ENCODE results near the gene CGNL1.

Gene CGNL1

DNA sequence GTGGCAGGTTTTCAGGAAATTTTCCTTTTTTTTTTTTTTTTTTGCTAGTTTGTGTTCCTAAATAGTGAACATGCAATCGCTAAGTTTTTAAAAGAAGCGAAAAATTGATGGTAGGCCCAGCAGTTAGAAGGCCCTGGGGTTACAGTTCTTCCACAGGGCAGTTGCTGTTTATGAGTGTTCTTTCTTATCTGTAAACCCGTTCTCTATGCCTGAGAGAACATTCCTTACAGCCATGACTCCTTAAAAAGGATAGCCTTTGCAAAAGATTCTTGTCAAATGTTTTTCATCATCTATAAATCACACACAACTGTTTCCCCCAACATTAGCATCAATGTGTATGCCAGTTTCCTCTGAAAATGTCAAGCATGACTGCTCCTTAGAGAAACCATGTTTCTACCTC lies 191.6 kb downstream of the CGNL1 start:
- TF ChIP-seq EZH2phosphoT487 (IDR thresholded peaks at IDR 0.05; ENCODE audit: low read depth), result no peak
- TF ChIP-seq, protein P1, sequence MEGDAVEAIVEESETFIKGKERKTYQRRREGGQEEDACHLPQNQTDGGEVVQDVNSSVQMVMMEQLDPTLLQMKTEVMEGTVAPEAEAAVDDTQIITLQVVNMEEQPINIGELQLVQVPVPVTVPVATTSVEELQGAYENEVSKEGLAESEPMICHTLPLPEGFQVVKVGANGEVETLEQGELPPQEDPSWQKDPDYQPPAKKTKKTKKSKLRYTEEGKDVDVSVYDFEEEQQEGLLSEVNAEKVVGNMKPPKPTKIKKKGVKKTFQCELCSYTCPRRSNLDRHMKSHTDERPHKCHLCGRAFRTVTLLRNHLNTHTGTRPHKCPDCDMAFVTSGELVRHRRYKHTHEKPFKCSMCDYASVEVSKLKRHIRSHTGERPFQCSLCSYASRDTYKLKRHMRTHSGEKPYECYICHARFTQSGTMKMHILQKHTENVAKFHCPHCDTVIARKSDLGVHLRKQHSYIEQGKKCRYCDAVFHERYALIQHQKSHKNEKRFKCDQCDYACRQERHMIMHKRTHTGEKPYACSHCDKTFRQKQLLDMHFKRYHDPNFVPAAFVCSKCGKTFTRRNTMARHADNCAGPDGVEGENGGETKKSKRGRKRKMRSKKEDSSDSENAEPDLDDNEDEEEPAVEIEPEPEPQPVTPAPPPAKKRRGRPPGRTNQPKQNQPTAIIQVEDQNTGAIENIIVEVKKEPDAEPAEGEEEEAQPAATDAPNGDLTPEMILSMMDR (IDR thresholded peaks at IDR 0.05; ENCODE audit: low read depth, low read length), result no peak
- H3K9ac ChIP-seq (ENCODE audit: low read length), result no peak overlapping the region
- H3K27me3 ChIP-seq (ENCODE audit: low read depth, low read length), result no peaks in the 10 kb centered on the region
- H3K36me3 ChIP-seq (replicated peaks; ENCODE audit: low read depth, low read length), result no peaks in the 10 kb centered on the region
- peak overlapping the region; percentile 31 for H3K4me2 ChIP-seq (ENCODE audit: low read length)
- H3K27ac ChIP-seq (ENCODE audit: low read length), result no peak overlapping the region
- H3K4me1 ChIP-seq (ENCODE audit: low read length), result peaks cover 49% of the 10 kb centered on the region
- H3K9me3 ChIP-seq (ENCODE audit: insufficient read depth, low read length), result no peaks in the 10 kb centered on the region
- H3K79me2 ChIP-seq (ENCODE audit: low read length), result no peaks in the 10 kb centered on the region
- H4K20me1 ChIP-seq (ENCODE audit: insufficient read depth, low read length), result no peaks in the 10 kb centered on the region
- H3K4me3 ChIP-seq (ENCODE audit: low read length), result no peak overlapping the region
- H2AFZ ChIP-seq (ENCODE audit: low read depth, low read length), result no peak overlapping the region

DNA sequence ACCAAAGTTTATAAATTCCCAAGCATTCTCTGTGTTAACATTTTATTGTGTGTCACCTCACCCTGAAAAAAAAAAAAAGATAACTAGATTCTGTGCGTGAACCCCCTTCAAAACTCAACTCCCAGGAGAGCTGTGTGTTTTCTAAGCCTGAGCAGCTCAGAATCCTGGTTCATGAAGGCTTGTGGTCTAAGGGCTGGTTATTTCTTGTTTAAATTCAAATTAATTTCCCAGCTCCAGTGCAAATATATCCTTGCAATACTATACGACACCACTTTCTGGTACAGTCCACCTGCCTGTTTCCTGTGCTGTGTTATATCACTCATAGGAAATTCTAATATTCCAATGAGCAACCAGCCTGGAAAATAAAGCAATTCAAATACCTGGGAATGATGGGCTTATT lies 192.0 kb downstream of the CGNL1 start:
- peak overlapping the region; percentile 31 for H3K4me2 ChIP-seq (ENCODE audit: low read length)
- no peak overlapping the region for H3K9ac ChIP-seq (ENCODE audit: low read length)
- no peaks in the 10 kb centered on the region for H3K27me3 ChIP-seq (ENCODE audit: low read depth, low read length)
- no peaks in the 10 kb centered on the region for H3K9me3 ChIP-seq (ENCODE audit: insufficient read depth, low read length)
- H3K27ac ChIP-seq (ENCODE audit: low read length), result no peak overlapping the region
- H3K79me2 ChIP-seq (ENCODE audit: low read length), result no peaks in the 10 kb centered on the region
- H3K4me3 ChIP-seq (ENCODE audit: low read length), result no peak overlapping the region
- no peak for TF ChIP-seq EZH2phosphoT487 (IDR thresholded peaks at IDR 0.05; ENCODE audit: low read depth)
- TF ChIP-seq, protein P1 (IDR thresholded peaks at IDR 0.05; ENCODE audit: low read depth, low read length), result no peak
- H3K4me1 ChIP-seq (ENCODE audit: low read length), result peaks cover 45% of the 10 kb centered on the region
- H4K20me1 ChIP-seq (ENCODE audit: insufficient read depth, low read length), result no peaks in the 10 kb centered on the region
- no peak overlapping the region for H2AFZ ChIP-seq (ENCODE audit: low read depth, low read length)
- no peaks in the 10 kb centered on the region for H3K36me3 ChIP-seq (replicated peaks; ENCODE audit: low read depth, low read length)

DNA sequence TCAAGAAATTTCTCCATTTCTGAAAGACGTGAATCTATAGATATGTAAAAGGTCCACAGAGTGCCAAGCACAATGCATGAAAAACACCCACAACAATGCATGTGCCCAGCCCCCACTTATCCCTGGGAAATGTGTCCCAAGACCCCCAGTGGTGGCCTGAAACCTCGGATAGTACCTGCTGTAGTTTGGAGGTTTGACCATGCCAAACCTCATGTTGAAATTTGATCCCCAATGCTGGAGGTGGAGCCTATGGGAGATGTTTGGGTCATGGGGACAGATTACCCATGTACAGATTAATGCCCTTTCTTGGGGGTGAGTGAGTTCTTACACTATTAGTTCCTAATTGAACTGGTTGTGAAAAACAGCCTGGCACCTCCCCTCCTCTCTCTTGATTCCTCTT lies 194.0 kb downstream of the CGNL1 start:
- Histone ChIP-seq H3K4me2 (ENCODE audit: low read length) (0 out of 2 replicates have a peak overlapping the region, but pooled peaks have one; percentile 2), H3K9me3 (ENCODE audit: insufficient read depth, low read length) (no peaks in the 10 kb centered on the region), H4K20me1 (ENCODE audit: insufficient read depth, low read length) (no peaks in the 10 kb centered on the region), H3K27ac (ENCODE audit: low read length) (no peak overlapping the region), H2AFZ (ENCODE audit: low read depth, low read length) (no peak overlapping the region), H3K4me1 (ENCODE audit: low read length) (peaks cover 35% of the 10 kb centered on the region), H3K9ac (ENCODE audit: low read length) (no peak overlapping the region), H3K4me3 (ENCODE audit: low read length) (no peak overlapping the region), H3K36me3 (replicated peaks; ENCODE audit: low read depth, low read length) (no peaks in the 10 kb centered on the region), H3K27me3 (ENCODE audit: low read depth, low read length) (no peaks in the 10 kb centered on the region), H3K79me2 (ENCODE audit: low read length) (no peaks in the 10 kb centered on the region)
- TF ChIP-seq EZH2phosphoT487 (IDR thresholded peaks at IDR 0.05; ENCODE audit: low read depth), result no peak

DNA sequence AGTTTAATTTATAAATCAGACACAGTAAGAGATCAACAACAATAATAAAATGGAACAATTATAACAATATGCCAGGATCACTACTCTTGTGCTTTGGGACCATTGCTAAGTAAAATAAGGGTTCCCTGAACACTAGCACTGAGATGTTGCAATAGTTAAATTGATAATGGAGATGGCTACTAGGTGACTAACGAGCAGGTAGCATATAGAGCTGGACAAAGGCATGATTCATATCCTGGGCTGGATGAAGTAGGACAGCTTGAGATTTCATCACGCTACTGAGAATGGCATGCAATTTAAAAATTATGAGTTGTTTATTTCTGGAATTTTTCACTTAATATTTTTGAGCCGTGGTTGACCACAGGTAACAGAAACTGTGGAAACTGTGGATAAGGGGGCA lies 194.7 kb downstream of the CGNL1 start:
- no peak overlapping the region for H3K27ac ChIP-seq (ENCODE audit: low read length)
- H3K4me2 ChIP-seq (ENCODE audit: low read length), result no peak overlapping the region

More for the DNA sequence above, 194.7 kb downstream of the CGNL1 start:
- H3K9me3 ChIP-seq (ENCODE audit: insufficient read depth, low read length), result no peaks in the 10 kb centered on the region
- H3K36me3 ChIP-seq (replicated peaks; ENCODE audit: low read depth, low read length), result no peaks in the 10 kb centered on the region
- H3K27me3 ChIP-seq (ENCODE audit: low read depth, low read length), result no peaks in the 10 kb centered on the region
- H3K79me2 ChIP-seq (ENCODE audit: low read length), result no peaks in the 10 kb centered on the region
- H2AFZ ChIP-seq (ENCODE audit: low read depth, low read length), result no peak overlapping the region
- no peak overlapping the region for H3K9ac ChIP-seq (ENCODE audit: low read length)
- peaks cover 31% of the 10 kb centered on the region for H3K4me1 ChIP-seq (ENCODE audit: low read length)
- H4K20me1 ChIP-seq (ENCODE audit: insufficient read depth, low read length), result no peaks in the 10 kb centered on the region
- TF ChIP-seq EZH2phosphoT487 (IDR thresholded peaks at IDR 0.05; ENCODE audit: low read depth), result no peak
- TF ChIP-seq, protein P1 (IDR thresholded peaks at IDR 0.05; ENCODE audit: low read depth, low read length), result no peak
- H3K4me3 ChIP-seq (ENCODE audit: low read length), result no peak overlapping the region

All from OCI-LY3 (cell line).